Breast epithelium (tissue), 3 donors: ENCODE data around the gene SPINK5.

Experiments
- POLR2AphosphoS5 ChIP-seq, 3 donors: sonication (generic); formaldehyde crosslinking; IDR thresholded peaks; one replicate each; pipeline ENCODE4 v1.6.1; 2017; ENCODE audit warnings: antibody characterized with exemption in 3 of 3
- TF ChIP-seq, protein P1 (sequence below), 3 donors: fragments of 450-650 bp; IDR thresholded peaks; one replicate each; pipeline ENCODE4 v1.5.1; 2016 to 2017; ENCODE audit warnings: antibody characterized with exemption in 3 of 3, mild to moderate bottlenecking in 3 of 3, moderate library complexity in 3 of 3

DNA sequence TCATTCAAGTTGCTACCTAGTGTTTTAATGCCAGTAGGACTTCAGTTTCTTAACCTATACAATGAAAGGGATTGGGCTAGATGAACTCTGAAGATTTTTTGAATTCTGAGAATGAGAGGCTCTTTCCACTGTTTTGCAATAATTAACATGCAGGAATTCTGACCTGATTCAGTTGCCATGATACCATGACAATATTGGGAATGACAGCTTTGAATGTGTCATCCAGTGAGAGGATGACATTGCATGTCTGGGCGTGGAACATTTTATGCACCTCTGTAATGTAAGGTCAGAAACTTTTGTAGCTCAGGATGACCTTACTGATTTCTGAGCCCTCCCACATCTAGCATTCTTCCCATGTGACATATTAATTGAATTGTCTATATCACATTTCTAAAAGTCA lies 30.6 kb upstream of the SPINK5 start:
- TF ChIP-seq, protein P1, sequence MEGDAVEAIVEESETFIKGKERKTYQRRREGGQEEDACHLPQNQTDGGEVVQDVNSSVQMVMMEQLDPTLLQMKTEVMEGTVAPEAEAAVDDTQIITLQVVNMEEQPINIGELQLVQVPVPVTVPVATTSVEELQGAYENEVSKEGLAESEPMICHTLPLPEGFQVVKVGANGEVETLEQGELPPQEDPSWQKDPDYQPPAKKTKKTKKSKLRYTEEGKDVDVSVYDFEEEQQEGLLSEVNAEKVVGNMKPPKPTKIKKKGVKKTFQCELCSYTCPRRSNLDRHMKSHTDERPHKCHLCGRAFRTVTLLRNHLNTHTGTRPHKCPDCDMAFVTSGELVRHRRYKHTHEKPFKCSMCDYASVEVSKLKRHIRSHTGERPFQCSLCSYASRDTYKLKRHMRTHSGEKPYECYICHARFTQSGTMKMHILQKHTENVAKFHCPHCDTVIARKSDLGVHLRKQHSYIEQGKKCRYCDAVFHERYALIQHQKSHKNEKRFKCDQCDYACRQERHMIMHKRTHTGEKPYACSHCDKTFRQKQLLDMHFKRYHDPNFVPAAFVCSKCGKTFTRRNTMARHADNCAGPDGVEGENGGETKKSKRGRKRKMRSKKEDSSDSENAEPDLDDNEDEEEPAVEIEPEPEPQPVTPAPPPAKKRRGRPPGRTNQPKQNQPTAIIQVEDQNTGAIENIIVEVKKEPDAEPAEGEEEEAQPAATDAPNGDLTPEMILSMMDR (IDR thresholded peaks at IDR 0.05) = no peak
- no peak for TF ChIP-seq POLR2AphosphoS5 (IDR thresholded peaks at IDR 0.05)
